Hepatocyte (in vitro differentiated cells): ENCODE data around the gene PRDM10. TPM values are rescaled to one million over a fixed set of nuclear protein-coding genes. Genes with fewer than 3 reads are reported as not detected.
A peak's percentile ranks its signal among the peaks of the same experiment; 100 is the strongest.

ENCODE experiments used
- DNase-seq: peaks from one replicate; pipeline ENCODE4 v3.0.0-alpha.2; 2016; ENCODE audit warnings: low spot score
- H2AFZ ChIP-seq: fragments of 200-600 bp; sonication (generic); 2 replicates; pipeline ENCODE4 v1.6.0; 2016; ENCODE audit warnings: antibody characterized with exemption, mild to moderate bottlenecking
- H3K27ac ChIP-seq: fragments of 200-600 bp; sonication (generic); 2 replicates; pipeline ENCODE4 v1.5.1; 2016; ENCODE audit warnings: mild to moderate bottlenecking
- H3K27me3 ChIP-seq: fragments of 200-600 bp; sonication (generic); 2 replicates; pipeline ENCODE4 v1.6.1; 2016
- H3K36me3 ChIP-seq: fragments of 200-600 bp; sonication (generic); replicated peaks from 2 replicates; pipeline ENCODE4 v1.5.1; 2016; ENCODE audit warnings: low read depth; ENCODE audit not compliant: insufficient read depth
- H3K4me1 ChIP-seq: fragments of 200-600 bp; sonication (generic); 2 replicates; pipeline ENCODE4 v1.5.1; 2016; ENCODE audit warnings: mild to moderate bottlenecking, moderate library complexity; ENCODE audit not compliant: insufficient read depth
- H3K4me2 ChIP-seq: fragments of 200-600 bp; sonication (generic); 2 replicates; pipeline ENCODE4 v1.6.0; 2016
- H3K4me3 ChIP-seq: fragments of 200-600 bp; sonication (generic); 2 replicates; pipeline ENCODE4 v1.5.1; 2016; ENCODE audit warnings: mild to moderate bottlenecking
- H3K79me2 ChIP-seq: fragments of 200-600 bp; sonication (generic); 2 replicates; pipeline ENCODE4 v1.6.0; 2017; ENCODE audit warnings: mild to moderate bottlenecking
- H3K9me2 ChIP-seq: fragments of 200-600 bp; sonication (generic); replicated peaks from 2 replicates; pipeline ENCODE4 v1.6.0; 2017; ENCODE audit warnings: mild to moderate bottlenecking; ENCODE audit not compliant: insufficient read depth
- H3K9me3 ChIP-seq: fragments of 200-600 bp; sonication (generic); 2 replicates; pipeline ENCODE4 v1.5.1; 2016; ENCODE audit warnings: low read depth, mild to moderate bottlenecking
- H4K20me1 ChIP-seq: fragments of 200-600 bp; sonication (generic); 2 replicates; pipeline ENCODE4 v1.6.0; 2016; ENCODE audit warnings: mild to moderate bottlenecking; ENCODE audit not compliant: insufficient read depth, poor library complexity, severe bottlenecking
- CTCF ChIP-seq: fragments of 200-600 bp; sonication (generic); IDR thresholded peaks from 2 replicates; pipeline ENCODE4 v1.5.1; 2016; ENCODE audit warnings: antibody characterized with exemption, mild to moderate bottlenecking; ENCODE audit not compliant: poor library complexity
- EZH2 ChIP-seq: fragments of 200-600 bp; sonication (generic); IDR thresholded peaks from 2 replicates; pipeline ENCODE4 v1.6.1; 2016; ENCODE audit warnings: antibody characterized with exemption, mild to moderate bottlenecking, borderline replicate concordance
- EZH2phosphoT487 ChIP-seq: fragments of 200-600 bp; sonication (generic); IDR thresholded peaks from one replicate; pipeline ENCODE4 v1.6.1; 2018; ENCODE audit warnings: antibody characterized with exemption, mild to moderate bottlenecking, low read depth, moderate library complexity; ENCODE audit not compliant: unreplicated experiment, severe bottlenecking
- WGBS: methylation state at CpG from one replicate; pipeline ENCODE4 v1.1.6; 2016; ENCODE audit warnings: low lambda C conversion rate; ENCODE audit errors: missing lambda C conversion rate; 5-methylcytosine and 5-hydroxymethylcytosine counted together
- polyA plus RNA-seq: library from polyadenylated mRNA; unstranded; fragments of >200 nt; fragmentation: Nextera tagmentation; extraction: Ambion mirVana; gene quantifications from 2 replicates; pipeline ENCODE4 v1.2.1, GENCODE V29; 2016
- total RNA-seq: library from RNA; depleted of rRNA; stranded (reverse); fragments of >200 nt; gene quantifications from 2 replicates; pipeline ENCODE4 v1.2.3, GENCODE V29; 2014

Gene PRDM10
- total and polyA plus RNA-seq, 2 experiments from 2014 or later: 3.8 to 7.1 TPM

GRCh38 chr11:129894278-129895125 is 108.1 kb downstream of the PRDM10 start:
- Histone ChIP-seq H3K27me3 (no peaks in the 10 kb centered on the region), H3K4me1 (peaks cover 19% of the 10 kb centered on the region), H3K4me3 (peak overlapping the region; percentile 95), H3K9me2 (no peaks in the 10 kb centered on the region), H4K20me1 (no peaks in the 10 kb centered on the region), H3K79me2 (peaks cover 37% of the 10 kb centered on the region), H3K9me3 (no peaks in the 10 kb centered on the region), H3K27ac (peak overlapping the region; percentile 86), H3K36me3 (no peaks in the 10 kb centered on the region), H3K4me2 (peak overlapping the region; percentile 88), H2AFZ (peak overlapping the region; percentile 84)
- TF ChIP-seq EZH2phosphoT487: no peak
- TF ChIP-seq EZH2: no peak
- no peak for TF ChIP-seq CTCF
- DNase-seq: peak; percentile 28
- WGBS: 23% methylated on average over 13 of the region's 13 CpGs

GRCh38 chr11:129888451-129888850 is 114.2 kb downstream of the PRDM10 start:
- H3K4me3 ChIP-seq: no peak overlapping the region
- H3K27me3 ChIP-seq: no peaks in the 10 kb centered on the region
- no peaks in the 10 kb centered on the region for H3K9me3 ChIP-seq
- peaks cover 1% of the 10 kb centered on the region for H3K4me1 ChIP-seq
- no peak for DNase-seq
- peaks cover 19% of the 10 kb centered on the region for H3K79me2 ChIP-seq
- TF ChIP-seq EZH2phosphoT487: no peak
- TF ChIP-seq EZH2: no peak
- no peak for TF ChIP-seq CTCF
- H4K20me1 ChIP-seq: no peaks in the 10 kb centered on the region
- 94% methylated on average over 5 of the region's 5 CpGs for WGBS
- H3K36me3 ChIP-seq: no peaks in the 10 kb centered on the region
- no peak overlapping the region for H3K27ac ChIP-seq
- no peak overlapping the region for H2AFZ ChIP-seq
- H3K4me2 ChIP-seq: no peak overlapping the region
- no peaks in the 10 kb centered on the region for H3K9me2 ChIP-seq

GRCh38 chr11:129885381-129885780 is 117.3 kb downstream of the PRDM10 start:
- H3K9me2 ChIP-seq: no peaks in the 10 kb centered on the region
- TF ChIP-seq EZH2 (no peak), CTCF (no peak)
- H3K79me2 ChIP-seq: peaks cover 3% of the 10 kb centered on the region
- no peak overlapping the region for H3K27ac ChIP-seq
- no peaks in the 10 kb centered on the region for H3K36me3 ChIP-seq
- no peak overlapping the region for H3K4me2 ChIP-seq
- H3K4me3 ChIP-seq: no peak overlapping the region
- no peaks in the 10 kb centered on the region for H3K9me3 ChIP-seq
- no peak for DNase-seq
- no peaks in the 10 kb centered on the region for H3K27me3 ChIP-seq
- WGBS: 97% methylated on average over 12 of the region's 12 CpGs
- no peak overlapping the region for H2AFZ ChIP-seq
- no peaks in the 10 kb centered on the region for H3K4me1 ChIP-seq
- H4K20me1 ChIP-seq: no peaks in the 10 kb centered on the region
